OCI-LY7 (cell line): ENCODE data around the gene CNOT6. TPM values are rescaled to one million over a fixed set of nuclear protein-coding genes. Genes with fewer than 3 reads are reported as not detected.

Source experiments
- BruUV-seq: library from RNA; stranded (reverse); fragments of 400-500 nt; replicated peaks from 2 replicates; lab custom pipeline; 2021; lab: Mats Ljungman, UMichigan
- CTCF ChIA-PET: fragments of 300-600 bp; sonication (Branson Sonifier 250); formaldehyde crosslinking; loops from one replicate; lab custom pipeline; 2022; ENCODE audit warnings: antibody characterized with exemption; ENCODE audit not compliant: unreplicated experiment; lab: Charles Lee
- POLR2A ChIA-PET: fragments of 300-600 bp; sonication (Branson Sonifier 250); formaldehyde crosslinking; loops from one replicate; lab custom pipeline; 2022; ENCODE audit warnings: antibody characterized with exemption; lab: Charles Lee
- DNase-seq: peaks from one replicate; pipeline ENCODE4 v3.0.0-alpha.2; 2015; ENCODE audit warnings: low spot score
- H2AFZ ChIP-seq: fragments of 200-600 bp; sonication (generic), shearing (Covaris generic); 2 replicates; pipeline ENCODE4 v1.6.1; 2014; ENCODE audit warnings: mild to moderate bottlenecking, antibody characterized with exemption, low read length, moderate library complexity
- H3K27ac ChIP-seq: fragments of 200-600 bp; sonication (generic); 2 replicates; pipeline ENCODE4 v1.5.1; 2014; ENCODE audit warnings: mixed run types, low read depth, mild to moderate bottlenecking, moderate library complexity, low read length, inconsistent platforms; ENCODE audit not compliant: poor library complexity, severe bottlenecking
- H3K36me3 ChIP-seq: fragments of 200-600 bp; sonication (generic); 2 replicates; pipeline ENCODE4 v1.6.1; 2014; ENCODE audit warnings: mild to moderate bottlenecking, antibody characterized with exemption, low read length, moderate library complexity, mixed read lengths; ENCODE audit not compliant: insufficient read depth
- H3K4me1 ChIP-seq: fragments of 200-600 bp; sonication (generic); 2 replicates; pipeline ENCODE4 v1.5.1; 2014; ENCODE audit warnings: mild to moderate bottlenecking, low read length; ENCODE audit not compliant: insufficient read depth, poor library complexity, severe bottlenecking
- H3K4me2 ChIP-seq: fragments of 200-600 bp; sonication (generic); 2 replicates; pipeline ENCODE4 v1.6.1; 2014; ENCODE audit warnings: mild to moderate bottlenecking, low read length
- H3K4me3 ChIP-seq: fragments of 200-600 bp; sonication (generic); 2 replicates; pipeline ENCODE4 v1.5.1; 2014; ENCODE audit warnings: mild to moderate bottlenecking, low read depth, low read length; ENCODE audit not compliant: poor library complexity, severe bottlenecking
- H3K79me2 ChIP-seq: fragments of 200-600 bp; sonication (generic); 2 replicates; pipeline ENCODE4 v1.6.1; 2016; ENCODE audit warnings: low read depth, mild to moderate bottlenecking, low read length, moderate library complexity, mixed read lengths; ENCODE audit not compliant: insufficient read depth
- H3K9me2 ChIP-seq: fragments of 200-600 bp; sonication (generic); 2 replicates; pipeline ENCODE4 v1.6.1; 2016; ENCODE audit warnings: mild to moderate bottlenecking, low read length, mixed read lengths; ENCODE audit not compliant: insufficient read depth
- H3K9me3 ChIP-seq: fragments of 200-600 bp; sonication (generic); 2 replicates; pipeline ENCODE4 v1.6.1; 2014; ENCODE audit warnings: mild to moderate bottlenecking, mixed run types, low read length, mixed read lengths
- H4K20me1 ChIP-seq: fragments of 200-600 bp; sonication (generic); 2 replicates; pipeline ENCODE4 v1.6.1; 2014; ENCODE audit warnings: mild to moderate bottlenecking, antibody characterized with exemption, low read length, moderate library complexity, mixed read lengths; ENCODE audit not compliant: insufficient read depth
- CTCF ChIP-seq: fragments of 200-600 bp; sonication (generic); conservative IDR thresholded peaks from 2 replicates; pipeline ENCODE4 v1.5.1; 2014; ENCODE audit warnings: mild to moderate bottlenecking, antibody characterized with exemption, low read length, moderate library complexity, mixed read lengths
- EZH2phosphoT487 ChIP-seq: fragments of 200-600 bp; sonication (generic); IDR thresholded peaks from 2 replicates; pipeline ENCODE4 v1.6.1; 2018; ENCODE audit warnings: low read depth, borderline replicate concordance, mild to moderate bottlenecking, mixed run types, antibody characterized with exemption, low read length, moderate library complexity, mixed read lengths
- intact Hi-C: fragments of 100-400 bp; cut with micrococcal nuclease; formaldehyde crosslinking; loops from one replicate; pipeline ENCODE4 v1.10.0; 2022; ENCODE audit not compliant: unreplicated experiment
- total RNA-seq, 2 experiments: library from RNA; depleted of rRNA in 1 of 2; stranded (reverse); fragments of >200 nt in 1 of 2; shearing (Covaris generic) in 1 of 2; gene quantifications; 2 replicates each; pipeline ENCODE4 v1.2.3, GENCODE V29; 2014 to 2022

CNOT6 gene
- total RNA-seq, 2 experiments from 2014 or later = 9.4 to 30.1 TPM

DNA sequence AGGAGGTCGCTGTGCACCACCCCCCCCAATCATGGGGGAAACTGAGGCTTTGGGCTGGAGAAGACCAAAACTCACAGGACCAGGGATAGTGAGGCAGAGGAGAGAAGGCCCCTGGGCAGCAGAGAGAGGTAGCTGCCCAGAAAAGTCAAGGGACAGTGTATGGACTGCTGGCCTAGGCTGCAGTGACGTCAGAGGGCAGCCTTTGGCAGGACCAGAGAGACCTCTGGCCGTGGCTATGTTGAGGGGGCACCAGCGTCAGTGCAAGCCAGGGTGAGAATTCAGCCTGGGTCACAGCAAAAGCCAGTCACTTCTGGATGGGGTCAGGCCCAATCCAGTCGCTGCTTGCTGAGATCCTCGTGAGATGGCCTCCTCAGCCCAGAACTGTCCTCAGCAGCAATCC is 128.7 kb downstream of the CNOT6 start:
- POLR2A ChIA-PET = no interaction called here
- Histone ChIP-seq H3K9me2 (no peaks in the 10 kb centered on the region), H4K20me1 (no peaks in the 10 kb centered on the region), H3K4me3 (no peak overlapping the region), H3K4me1 (peaks cover 6% of the 10 kb centered on the region), H3K4me2 (no peak overlapping the region), H3K9me3 (no peaks in the 10 kb centered on the region), H2AFZ (no peak overlapping the region), H3K79me2 (no peaks in the 10 kb centered on the region), H3K36me3 (no peaks in the 10 kb centered on the region), H3K27ac (no peak overlapping the region)
- intact Hi-C loops = no loop called here
- BruUV-seq = no TSS peak
- DNase-seq = no peak
- TF ChIP-seq EZH2phosphoT487 (no peak), CTCF (no peak)
- CTCF ChIA-PET = no interaction called here

DNA sequence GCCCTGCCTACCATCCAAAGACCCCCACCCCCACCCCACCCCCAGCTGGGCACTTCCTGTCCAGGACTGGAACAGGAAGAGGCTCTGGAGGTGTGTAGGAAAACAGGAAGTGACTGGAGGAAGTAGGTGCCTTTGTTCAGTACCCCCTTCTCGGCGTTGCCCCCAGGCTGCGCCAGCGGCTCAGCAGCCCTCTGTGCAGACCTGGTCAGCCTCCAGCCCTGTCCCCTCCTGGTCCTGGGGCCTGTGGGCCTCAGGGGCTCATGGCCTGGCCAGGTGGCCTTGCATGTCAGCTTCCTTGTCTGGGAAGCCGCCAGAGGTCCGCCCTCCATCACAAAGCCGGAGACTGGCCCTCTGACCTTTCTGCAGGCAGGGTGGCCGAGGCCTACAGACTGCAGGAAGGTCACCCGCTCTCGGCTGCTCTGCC is 129.2 kb downstream of the CNOT6 start:
- Histone ChIP-seq H3K9me3 (no peaks in the 10 kb centered on the region), H3K4me2 (no peak overlapping the region), H3K79me2 (no peaks in the 10 kb centered on the region), H4K20me1 (no peaks in the 10 kb centered on the region), H3K9me2 (no peaks in the 10 kb centered on the region), H3K36me3 (no peaks in the 10 kb centered on the region), H3K27ac (no peak overlapping the region), H2AFZ (no peak overlapping the region), H3K4me1 (peaks cover 6% of the 10 kb centered on the region), H3K4me3 (no peak overlapping the region)
- ChIA-PET POLR2A (no interaction called here), CTCF (no interaction called here)
- intact Hi-C loops = no loop called here
- TF ChIP-seq CTCF (no peak), EZH2phosphoT487 (no peak)
- DNase-seq = no peak
- BruUV-seq = no TSS peak

DNA sequence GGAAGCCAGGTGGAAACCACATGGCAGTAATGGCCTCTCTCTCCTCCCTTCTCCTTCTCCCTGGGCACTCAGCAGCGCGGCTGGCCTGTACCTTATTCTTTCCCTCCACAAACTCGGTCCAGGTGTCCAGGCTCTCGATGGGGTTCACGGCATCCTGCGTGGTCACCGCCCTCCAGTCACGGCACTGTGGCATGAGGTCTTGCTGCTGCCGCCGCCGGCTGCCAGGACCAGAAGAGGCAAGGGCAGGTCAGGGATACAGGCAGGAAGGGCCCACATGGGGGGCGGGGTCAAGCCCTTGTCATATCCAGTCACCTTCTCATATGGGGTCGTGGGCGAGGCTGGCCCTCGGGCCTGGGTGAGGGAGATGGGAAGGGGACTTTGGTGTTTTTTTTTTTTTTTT is 129.7 kb downstream of the CNOT6 start:
- ChIA-PET CTCF (no interaction called here), POLR2A (no interaction called here)
- TF ChIP-seq CTCF = no peak
- no peak for TF ChIP-seq EZH2phosphoT487
- no peaks in the 10 kb centered on the region for H4K20me1 ChIP-seq
- intact Hi-C loops = no loop called here
- H3K79me2 ChIP-seq = no peaks in the 10 kb centered on the region
- DNase-seq = no peak
- no peaks in the 10 kb centered on the region for H3K9me3 ChIP-seq
- no TSS peak for BruUV-seq
- H3K4me1 ChIP-seq = peaks cover 6% of the 10 kb centered on the region
- H3K36me3 ChIP-seq = no peaks in the 10 kb centered on the region
- H3K9me2 ChIP-seq = no peaks in the 10 kb centered on the region
- H3K4me3 ChIP-seq = no peak overlapping the region
- no peak overlapping the region for H3K4me2 ChIP-seq
- H3K27ac ChIP-seq = no peak overlapping the region
- no peak overlapping the region for H2AFZ ChIP-seq
